ENCODE data around the gene MLEC.

- TF ChIP-seq POLR2AphosphoS5 (IDR thresholded peaks at IDR 0.05) (no peak), CTCF (IDR thresholded peaks at IDR 0.05) (no peak)
These were observed 8.4 kb upstream of the MLEC start for GRCh38 chr12:120678572-120678971.

Measured in breast epithelium (tissue), 3 donors.